ENCODE results near the gene BCAS1.

BCAS1 gene

DNA sequence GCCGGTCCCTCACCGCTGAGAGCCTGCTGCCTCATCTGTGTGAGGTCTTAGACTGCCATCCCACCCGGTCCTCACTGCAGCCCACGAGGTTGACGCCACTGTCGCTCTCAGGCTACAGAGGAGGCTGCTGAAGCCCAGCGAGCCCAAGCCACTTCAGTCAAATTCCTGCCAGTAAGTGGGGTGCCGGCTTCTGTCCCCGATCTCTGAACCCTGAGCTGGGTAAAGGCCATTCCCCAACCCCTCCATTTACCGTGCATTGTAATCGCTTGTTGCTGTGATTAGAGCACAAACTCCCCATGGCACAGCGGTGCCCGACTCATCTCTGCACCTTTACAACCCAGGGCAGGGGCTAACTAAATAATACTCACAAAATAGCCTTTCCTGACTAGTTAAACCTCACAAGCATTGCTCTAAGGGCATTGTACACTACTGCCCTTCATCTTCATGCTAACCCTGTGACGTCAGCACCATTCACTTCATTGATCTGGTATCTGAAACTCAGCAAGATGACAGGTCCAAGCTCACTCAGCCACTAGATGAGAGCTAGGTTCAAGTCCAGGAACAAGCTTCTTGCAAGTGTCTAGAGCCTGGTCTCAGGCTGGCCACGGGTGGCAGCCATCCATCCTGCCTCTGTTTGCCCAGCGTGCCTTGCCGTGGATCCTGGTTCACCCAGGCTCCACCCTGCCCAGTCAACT is 122.7 kb downstream of the BCAS1 start (continued):
- TF ChIP-seq ZNF174 (tag by site-specific recombination; IDR thresholded peaks at IDR 0.05) (no peak), ZNF654 (tag by site-specific recombination; IDR thresholded peaks at IDR 0.05; ENCODE audit: low read depth) (no peak), EGR2 (tag by site-specific recombination; IDR thresholded peaks at IDR 0.05; ENCODE audit: low read depth) (no peak), ZBTB1 (tag by site-specific recombination; IDR thresholded peaks at IDR 0.05) (no peak), ZNF555 (tag by site-specific recombination; conservative IDR thresholded peaks at IDR 0.05) (no peak), ZNF785 (tag by site-specific recombination; IDR thresholded peaks at IDR 0.05) (no peak), ZNF792 (tag by site-specific recombination; IDR thresholded peaks at IDR 0.05) (no peak), ZEB2 (tag by site-specific recombination; IDR thresholded peaks at IDR 0.05) (no peak)

DNA sequence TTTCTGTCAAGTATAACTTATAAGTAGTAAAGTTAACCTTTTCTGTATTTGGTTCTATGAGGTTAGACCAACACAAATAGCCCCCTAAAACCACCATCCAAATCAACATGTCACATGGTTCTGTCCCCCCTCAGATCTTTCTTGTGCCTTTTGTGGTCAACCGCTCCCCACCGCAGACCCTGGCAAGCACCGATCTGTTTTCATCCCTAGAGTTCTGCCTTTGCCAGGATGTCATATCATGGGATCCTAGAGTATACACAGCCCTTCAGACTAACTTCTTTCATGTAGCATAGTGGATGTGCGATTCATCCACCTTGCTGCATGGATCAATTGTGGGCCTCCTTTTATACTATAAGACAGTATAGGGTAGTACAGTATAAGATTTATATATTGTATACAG is 124.3 kb downstream of the BCAS1 start:
- TF ChIP-seq ZNF423 (tag by site-specific recombination; IDR thresholded peaks at IDR 0.05) = no peak
- TF ChIP-seq ZNF366 (tag by site-specific recombination; conservative IDR thresholded peaks at IDR 0.05) = no peak
- TF ChIP-seq MZF1 (tag by site-specific recombination; IDR thresholded peaks at IDR 0.05; ENCODE audit: borderline replicate concordance) = no peak
- no peak for TF ChIP-seq ZNF350 (tag by site-specific recombination; IDR thresholded peaks at IDR 0.05)
- no peak for TF ChIP-seq KLF9 (tag by site-specific recombination; IDR thresholded peaks at IDR 0.05; ENCODE audit: low read depth)
- no peak for TF ChIP-seq YY1 (tag by site-specific recombination; IDR thresholded peaks at IDR 0.05)
- no peak for TF ChIP-seq ZNF23 (tag by site-specific recombination; IDR thresholded peaks at IDR 0.05; ENCODE audit: borderline replicate concordance)
- Histone ChIP-seq H3K4me3 (ENCODE audit: low read depth, low read length) (no peak overlapping the region), H3K27ac (ENCODE audit: extremely low read depth, low read depth, low read length) (no peak overlapping the region), H3K36me3 (ENCODE audit: control insufficient read depth in 2 of 2, insufficient read depth in 1 of 2, low read length in 2 of 2) (no peaks in the 10 kb centered on the region), H3K4me1 (ENCODE audit: control insufficient read depth, insufficient read depth, low read length) (no peaks in the 10 kb centered on the region), H3K9me3 (ENCODE audit: control insufficient read depth, insufficient read depth, low read depth, low read length) (no peaks in the 10 kb centered on the region)
- POLR2A ChIA-PET = no interaction called here
- CTCF ChIA-PET = interaction anchor here (1.6 kb wide), 1 partner anchor 15 kb away, joined by 3 read pairs; no protein-coding TSS in a partner anchor

DNA sequence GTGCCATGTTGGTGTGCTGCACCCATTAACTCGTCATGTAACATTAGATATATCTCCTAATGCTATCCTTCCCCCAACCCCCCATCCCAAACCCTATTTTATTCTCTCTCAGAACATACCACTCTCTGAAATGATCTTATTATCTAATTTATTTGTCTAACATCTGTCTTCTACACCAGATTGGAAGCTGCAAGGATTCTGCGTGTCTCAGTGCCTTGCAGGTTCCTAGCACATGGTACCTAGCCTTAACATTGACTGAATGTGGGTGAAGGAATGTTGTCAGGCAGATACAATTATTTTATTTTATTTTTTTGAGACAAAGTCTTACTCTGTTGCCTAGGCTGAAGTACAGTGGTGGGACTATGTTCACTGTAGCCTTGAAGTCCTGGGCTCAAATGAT is 124.9 kb downstream of the BCAS1 start:
- POLR2A ChIA-PET = no interaction called here
- Histone ChIP-seq H3K36me3 (ENCODE audit: control insufficient read depth in 2 of 2, insufficient read depth in 1 of 2, low read length in 2 of 2) (no peaks in the 10 kb centered on the region), H3K4me1 (ENCODE audit: control insufficient read depth, insufficient read depth, low read length) (no peaks in the 10 kb centered on the region), H3K4me3 (ENCODE audit: low read depth, low read length) (no peak overlapping the region), H3K27ac (ENCODE audit: extremely low read depth, low read depth, low read length) (no peak overlapping the region), H3K9me3 (ENCODE audit: control insufficient read depth, insufficient read depth, low read depth, low read length) (no peaks in the 10 kb centered on the region)
- CTCF ChIA-PET = interaction anchor here (0.6 to 1.6 kb wide), 4 partner anchors 15 to 158 kb away, joined by 3 to 4 read pairs (median 4); no protein-coding TSS in a partner anchor
- no peak for TF ChIP-seq ZNF350 (tag by site-specific recombination; IDR thresholded peaks at IDR 0.05)
- no peak for TF ChIP-seq ZNF514 (tag by site-specific recombination; IDR thresholded peaks at IDR 0.05)
- no peak for TF ChIP-seq YY2 (tag by site-specific recombination; IDR thresholded peaks at IDR 0.05)
- TF ChIP-seq, protein P1, sequence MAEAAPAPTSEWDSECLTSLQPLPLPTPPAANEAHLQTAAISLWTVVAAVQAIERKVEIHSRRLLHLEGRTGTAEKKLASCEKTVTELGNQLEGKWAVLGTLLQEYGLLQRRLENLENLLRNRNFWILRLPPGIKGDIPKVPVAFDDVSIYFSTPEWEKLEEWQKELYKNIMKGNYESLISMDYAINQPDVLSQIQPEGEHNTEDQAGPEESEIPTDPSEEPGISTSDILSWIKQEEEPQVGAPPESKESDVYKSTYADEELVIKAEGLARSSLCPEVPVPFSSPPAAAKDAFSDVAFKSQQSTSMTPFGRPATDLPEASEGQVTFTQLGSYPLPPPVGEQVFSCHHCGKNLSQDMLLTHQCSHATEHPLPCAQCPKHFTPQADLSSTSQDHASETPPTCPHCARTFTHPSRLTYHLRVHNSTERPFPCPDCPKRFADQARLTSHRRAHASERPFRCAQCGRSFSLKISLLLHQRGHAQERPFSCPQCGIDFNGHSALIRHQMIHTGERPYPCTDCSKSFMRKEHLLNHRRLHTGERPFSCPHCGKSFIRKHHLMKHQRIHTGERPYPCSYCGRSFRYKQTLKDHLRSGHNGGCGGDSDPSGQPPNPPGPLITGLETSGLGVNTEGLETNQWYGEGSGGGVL (tag by site-specific recombination; IDR thresholded peaks at IDR 0.05) = no peak
- TF ChIP-seq, protein P2, sequence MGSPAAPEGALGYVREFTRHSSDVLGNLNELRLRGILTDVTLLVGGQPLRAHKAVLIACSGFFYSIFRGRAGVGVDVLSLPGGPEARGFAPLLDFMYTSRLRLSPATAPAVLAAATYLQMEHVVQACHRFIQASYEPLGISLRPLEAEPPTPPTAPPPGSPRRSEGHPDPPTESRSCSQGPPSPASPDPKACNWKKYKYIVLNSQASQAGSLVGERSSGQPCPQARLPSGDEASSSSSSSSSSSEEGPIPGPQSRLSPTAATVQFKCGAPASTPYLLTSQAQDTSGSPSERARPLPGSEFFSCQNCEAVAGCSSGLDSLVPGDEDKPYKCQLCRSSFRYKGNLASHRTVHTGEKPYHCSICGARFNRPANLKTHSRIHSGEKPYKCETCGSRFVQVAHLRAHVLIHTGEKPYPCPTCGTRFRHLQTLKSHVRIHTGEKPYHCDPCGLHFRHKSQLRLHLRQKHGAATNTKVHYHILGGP (tag by site-specific recombination; IDR thresholded peaks at IDR 0.05) = no peak
- TF ChIP-seq, protein P3, sequence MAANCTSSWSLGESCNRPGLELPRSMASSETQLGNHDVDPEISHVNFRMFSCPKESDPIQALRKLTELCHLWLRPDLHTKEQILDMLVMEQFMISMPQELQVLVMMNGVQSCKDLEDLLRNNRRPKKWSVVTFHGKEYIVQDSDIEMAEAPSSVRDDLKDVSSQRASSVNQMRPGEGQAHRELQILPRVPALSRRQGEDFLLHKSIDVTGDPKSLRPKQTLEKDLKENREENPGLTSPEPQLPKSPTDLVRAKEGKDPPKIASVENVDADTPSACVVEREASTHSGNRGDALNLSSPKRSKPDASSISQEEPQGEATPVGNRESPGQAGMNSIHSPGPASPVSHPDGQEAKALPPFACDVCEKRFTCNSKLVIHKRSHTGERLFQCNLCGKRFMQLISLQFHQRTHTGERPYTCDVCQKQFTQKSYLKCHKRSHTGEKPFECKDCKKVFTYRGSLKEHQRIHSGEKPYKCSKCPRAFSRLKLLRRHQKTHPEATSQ (tag by site-specific recombination; IDR thresholded peaks at IDR 0.05) = no peak
- TF ChIP-seq FEZF1 (tag by site-specific recombination; IDR thresholded peaks at IDR 0.05) = no peak
- TF ChIP-seq ZNF791 (tag by site-specific recombination; IDR thresholded peaks at IDR 0.05) = no peak
- no peak for TF ChIP-seq SALL2 (tag by site-specific recombination; IDR thresholded peaks at IDR 0.05; ENCODE audit: borderline replicate concordance)
- TF ChIP-seq, protein P4, sequence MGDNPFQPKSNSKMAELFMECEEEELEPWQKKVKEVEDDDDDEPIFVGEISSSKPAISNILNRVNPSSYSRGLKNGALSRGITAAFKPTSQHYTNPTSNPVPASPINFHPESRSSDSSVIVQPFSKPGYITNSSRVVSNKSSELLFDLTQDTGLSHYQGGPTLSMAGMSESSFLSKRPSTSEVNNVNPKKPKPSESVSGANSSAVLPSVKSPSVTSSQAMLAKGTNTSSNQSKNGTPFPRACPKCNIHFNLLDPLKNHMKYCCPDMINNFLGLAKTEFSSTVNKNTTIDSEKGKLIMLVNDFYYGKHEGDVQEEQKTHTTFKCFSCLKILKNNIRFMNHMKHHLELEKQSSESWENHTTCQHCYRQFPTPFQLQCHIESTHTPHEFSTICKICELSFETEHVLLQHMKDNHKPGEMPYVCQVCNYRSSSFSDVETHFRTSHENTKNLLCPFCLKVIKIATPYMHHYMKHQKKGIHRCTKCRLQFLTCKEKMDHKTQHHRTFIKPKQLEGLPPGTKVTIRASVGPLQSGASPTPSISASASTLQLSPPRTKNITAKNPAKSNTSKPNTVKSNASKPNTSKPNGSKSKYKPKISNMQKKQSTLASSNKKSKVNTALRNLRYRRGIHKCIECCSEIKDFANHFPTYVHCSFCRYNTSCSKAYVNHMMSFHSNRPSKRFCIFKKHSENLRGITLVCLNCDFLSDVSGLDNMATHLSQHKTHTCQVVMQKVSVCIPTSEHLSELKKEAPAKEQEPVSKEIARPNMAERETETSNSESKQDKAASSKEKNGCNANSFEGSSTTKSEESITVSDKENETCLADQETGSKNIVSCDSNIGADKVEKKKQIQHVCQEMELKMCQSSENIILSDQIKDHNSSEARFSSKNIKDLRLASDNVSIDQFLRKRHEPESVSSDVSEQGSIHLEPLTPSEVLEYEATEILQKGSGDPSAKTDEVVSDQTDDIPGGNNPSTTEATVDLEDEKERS (tag by site-specific recombination; IDR thresholded peaks at IDR 0.05) = no peak

Measured in HEK293 (cell line).